Tibial nerve (tissue), 4 donors: Measurements from ENCODE around the gene R3HDM4.

Experiments used
- CTCF ChIP-seq, 5 experiments: fragments of 200-600 bp in 3 of 5; fragments of 450-650 bp in 2 of 5; sonication (generic) in 3 of 5; IDR thresholded peaks; one replicate each; pipeline ENCODE4 v1.5.1; 2016 to 2019; ENCODE audit warnings: antibody characterized with exemption in 5 of 5, mild to moderate bottlenecking in 3 of 5, moderate library complexity in 2 of 5
- EP300 ChIP-seq, 2 donors: sonication (generic); formaldehyde crosslinking; IDR thresholded peaks; one replicate each; pipeline ENCODE4 v1.6.1; 2017; ENCODE audit warnings: antibody characterized with exemption in 2 of 2, mild to moderate bottlenecking in 1 of 2
- POLR2A ChIP-seq, 2 donors: fragments of 450-650 bp; IDR thresholded peaks; one replicate each; pipeline ENCODE4 v1.6.1; 2017; ENCODE audit warnings: antibody characterized with exemption in 2 of 2, mild to moderate bottlenecking in 2 of 2, moderate library complexity in 2 of 2

GRCh38 chr19:918481-919198, 5.6 kb upstream of the R3HDM4 start:
- TF ChIP-seq CTCF (IDR thresholded peaks at IDR 0.05) (no peak), POLR2A (IDR thresholded peaks at IDR 0.05) (no peak), EP300 (IDR thresholded peaks at IDR 0.05) (no peak)
